Adipose tissue (tissue), 3 donors: ENCODE data around the gene NTN1. TPM values are rescaled to one million over a fixed set of nuclear protein-coding genes. Genes with fewer than 3 reads are reported as not detected.

Experiments
- H3K27ac ChIP-seq: one replicate; pipeline ENCODE4 v1.5.1; 2013; ENCODE audit warnings: low read depth, low read length
- WGBS, 3 donors: extraction: QIAGEN DNeasy Blood & Tissue Kit; methylation state at CpG; one replicate each; pipeline ENCODE4 v1.1.7; 2013; 5-methylcytosine and 5-hydroxymethylcytosine counted together
- polyA plus RNA-seq, 3 donors: library from polyadenylated mRNA; stranded (reverse); fragments of 200-250 nt; gene quantifications; one replicate each; pipeline ENCODE4 v1.2.3, GENCODE V29; 2013
- donor health status: healthy with polysubstance abuse.
- donor health status: Bipolar disorder and iron deficiency.
- donor health status: healthy.

Gene NTN1
- polyA plus RNA-seq, 3 donors, result 1.6 to 3.7 (median 2.0) TPM

- no peak overlapping the region for H3K27ac ChIP-seq
- 77 to 89% (median 81%) methylated on average over 15 of the region's 15 CpGs for WGBS, 3 donors
Measured at GRCh38 chr17:9258115-9259015, 237.1 kb downstream of the NTN1 start.

GRCh38 chr17:9259419-9259818, 238.1 kb downstream of the NTN1 start:
- H3K27ac ChIP-seq, result no peak overlapping the region
- WGBS, 3 donors, result 60 to 68% (median 65%) methylated on average over 10 of the region's 10 CpGs

GRCh38 chr17:9261081-9262012, 240.0 kb downstream of the NTN1 start:
- H3K27ac ChIP-seq, result no peak overlapping the region
- 70 to 75% (median 70%) methylated on average over 24 of the region's 24 CpGs for WGBS, 3 donors

- H3K27ac ChIP-seq, result no peak overlapping the region
- WGBS, 3 donors, result 90 to 93% (median 91%) methylated on average over 14 of the region's 14 CpGs
Measured at GRCh38 chr17:9266031-9266680, 244.8 kb downstream of the NTN1 start.

- 88 to 93% (median 93%) methylated on average over 9 of the region's 9 CpGs for WGBS, 3 donors
- no peak overlapping the region for H3K27ac ChIP-seq
Measured at GRCh38 chr17:9266697-9267117, 245.4 kb downstream of the NTN1 start.

- no peak overlapping the region for H3K27ac ChIP-seq
- WGBS, 3 donors, result 94 to 98% (median 96%) methylated on average over 6 of the region's 6 CpGs
Measured at GRCh38 chr17:9268546-9268945, 247.2 kb downstream of the NTN1 start.

GRCh38 chr17:9269350-9270035, 248.2 kb downstream of the NTN1 start:
- H3K27ac ChIP-seq, result no peak overlapping the region
- 76 to 86% (median 85%) methylated on average over 7 of the region's 7 CpGs for WGBS, 3 donors

- H3K27ac ChIP-seq, result no peak overlapping the region
- 87 to 98% (median 93%) methylated on average over 9 of the region's 9 CpGs for WGBS, 3 donors
Measured at GRCh38 chr17:9270921-9271320, 249.6 kb downstream of the NTN1 start.

GRCh38 chr17:9271989-9272388, 250.7 kb downstream of the NTN1 start:
- 79 to 84% (median 81%) methylated on average over 8 of the region's 8 CpGs for whole genome bisulfite sequencing, 3 donors
- H3K27ac ChIP-seq, result no peak overlapping the region

GRCh38 chr17:9272501-9273200, 251.3 kb downstream of the NTN1 start:
- H3K27ac ChIP-seq, result no peak overlapping the region
- 81 to 87% (median 84%) methylated on average over 22 of the region's 22 CpGs for WGBS, 3 donors

GRCh38 chr17:9273428-9274391, 252.4 kb downstream of the NTN1 start:
- no peak overlapping the region for H3K27ac ChIP-seq
- WGBS, 3 donors, result 62 to 79% (median 68%) methylated on average over 21 of the region's 21 CpGs

- WGBS, 3 donors, result 89 to 99% (median 92%) methylated on average over 8 to 9 of the region's 9 CpGs
Measured at GRCh38 chr17:9274973-9275372, 253.7 kb downstream of the NTN1 start.

GRCh38 chr17:9279893-9280292, 258.6 kb downstream of the NTN1 start:
- WGBS, 3 donors, result 96 to 98% (median 96%) methylated on average over 8 of the region's 8 CpGs

More at GRCh38 chr17:9274973-9275372, 253.7 kb downstream of the NTN1 start:
- H3K27ac ChIP-seq, result no peak overlapping the region

GRCh38 chr17:9283909-9284308, 262.6 kb downstream of the NTN1 start:
- H3K27ac ChIP-seq, result no peak overlapping the region
- WGBS, 3 donors, result 67 to 79% (median 78%) methylated on average over 2 of the region's 2 CpGs

More at GRCh38 chr17:9279893-9280292, 258.6 kb downstream of the NTN1 start:
- H3K27ac ChIP-seq, result no peak overlapping the region

GRCh38 chr17:9284884-9285283, 263.6 kb downstream of the NTN1 start:
- 58 to 80% (median 61%) methylated on average over 4 of the region's 4 CpGs for WGBS, 3 donors
- no peak overlapping the region for H3K27ac ChIP-seq
